Measurements from ENCODE around the gene UST.

UST gene

GRCh38 chr6:148965287-148965686, 218.5 kb downstream of the UST start:
- Histone ChIP-seq H3K4me1 (ENCODE audit: control insufficient read depth, low read length) (no peaks in the 10 kb centered on the region), H3F3A (ENCODE audit: control insufficient read depth, insufficient read depth) (no peaks in the 10 kb centered on the region), H3K36me3 (ENCODE audit: control insufficient read depth, low read length) (no peaks in the 10 kb centered on the region), H3K9me2 (replicated peaks; ENCODE audit: control insufficient read depth, low read length) (no peaks in the 10 kb centered on the region), H3K27ac (ENCODE audit: low read depth, low read length) (no peak overlapping the region), H3K4me2 (ENCODE audit: low read length) (no peak overlapping the region), H3K9me3 (ENCODE audit: control insufficient read depth, insufficient read depth, low read length) (no peaks in the 10 kb centered on the region), H3K4me3 (ENCODE audit: low read length) (no peak overlapping the region), H3K79me2 (ENCODE audit: control insufficient read depth, low read length) (no peaks in the 10 kb centered on the region), H4K20me1 (ENCODE audit: control insufficient read depth, insufficient read depth, low read depth, low read length) (no peaks in the 10 kb centered on the region), H3K27me3 (ENCODE audit: control insufficient read depth, low read length) (peaks cover 10% of the 10 kb centered on the region; the same call in 1 of the 2 replicates)
- TF ChIP-seq EZH2phosphoT487 (IDR thresholded peaks at IDR 0.05; ENCODE audit: borderline replicate concordance, low read length), result no peak
- no peak for TF ChIP-seq CTCF (IDR thresholded peaks at IDR 0.05; ENCODE audit: low read depth, low read length, poor library complexity, severe bottlenecking)

GRCh38 chr6:148967011-148967520, 220.2 kb downstream of the UST start:
- H3K9me2 ChIP-seq (replicated peaks; ENCODE audit: control insufficient read depth, low read length), result no peaks in the 10 kb centered on the region
- no peak overlapping the region for H3K4me3 ChIP-seq (ENCODE audit: low read length)
- H3K4me1 ChIP-seq (ENCODE audit: control insufficient read depth, low read length), result no peaks in the 10 kb centered on the region
- no peaks in the 10 kb centered on the region for H3K9me3 ChIP-seq (ENCODE audit: control insufficient read depth, insufficient read depth, low read length)
- no peak overlapping the region for H3K27ac ChIP-seq (ENCODE audit: low read depth, low read length)
- H3K79me2 ChIP-seq (ENCODE audit: control insufficient read depth, low read length), result no peaks in the 10 kb centered on the region
- H4K20me1 ChIP-seq (ENCODE audit: control insufficient read depth, insufficient read depth, low read depth, low read length), result no peaks in the 10 kb centered on the region
- no peaks in the 10 kb centered on the region for H3K36me3 ChIP-seq (ENCODE audit: control insufficient read depth, low read length)
- H3K27me3 ChIP-seq (ENCODE audit: control insufficient read depth, low read length), result peaks cover 10% of the 10 kb centered on the region; the same call in 1 of the 2 replicates
- no peaks in the 10 kb centered on the region for H3F3A ChIP-seq (ENCODE audit: control insufficient read depth, insufficient read depth)
- no peak overlapping the region for H3K4me2 ChIP-seq (ENCODE audit: low read length)
- TF ChIP-seq CTCF (IDR thresholded peaks at IDR 0.05; ENCODE audit: low read depth, low read length, poor library complexity, severe bottlenecking) (no peak), EZH2phosphoT487 (IDR thresholded peaks at IDR 0.05; ENCODE audit: borderline replicate concordance, low read length) (no peak)

GRCh38 chr6:148967541-148967956, 220.7 kb downstream of the UST start:
- Histone ChIP-seq H3K9me2 (replicated peaks; ENCODE audit: control insufficient read depth, low read length) (no peaks in the 10 kb centered on the region), H3F3A (ENCODE audit: control insufficient read depth, insufficient read depth) (no peaks in the 10 kb centered on the region), H3K27ac (ENCODE audit: low read depth, low read length) (no peak overlapping the region), H3K9me3 (ENCODE audit: control insufficient read depth, insufficient read depth, low read length) (no peaks in the 10 kb centered on the region), H4K20me1 (ENCODE audit: control insufficient read depth, insufficient read depth, low read depth, low read length) (no peaks in the 10 kb centered on the region), H3K27me3 (ENCODE audit: control insufficient read depth, low read length) (peaks cover 10% of the 10 kb centered on the region; the same call in 1 of the 2 replicates), H3K4me3 (ENCODE audit: low read length) (no peak overlapping the region), H3K79me2 (ENCODE audit: control insufficient read depth, low read length) (no peaks in the 10 kb centered on the region), H3K36me3 (ENCODE audit: control insufficient read depth, low read length) (no peaks in the 10 kb centered on the region), H3K4me2 (ENCODE audit: low read length) (no peak overlapping the region), H3K4me1 (ENCODE audit: control insufficient read depth, low read length) (no peaks in the 10 kb centered on the region)
- TF ChIP-seq CTCF (IDR thresholded peaks at IDR 0.05; ENCODE audit: low read depth, low read length, poor library complexity, severe bottlenecking) (no peak), EZH2phosphoT487 (IDR thresholded peaks at IDR 0.05; ENCODE audit: borderline replicate concordance, low read length) (no peak)
